HepG2 (cell line): ENCODE results near the gene C2orf49. TPM values are rescaled to one million over a fixed set of nuclear protein-coding genes. Genes with fewer than 3 reads are reported as not detected.
"Not testable (repeated sequence)": the region's sequence is repeated elsewhere in the genome, so short reads cannot be mapped to it uniquely, and the experiment has no call there.

Experiments
- ATAC-seq: fragments of 200-7000 bp; cut with Tn5 transposase; 3 replicates; pipeline ENCODE4 v1.9.1; 2020; ENCODE audit warnings: mild to moderate bottlenecking, moderate library complexity
- BruUV-seq: library from RNA; stranded (reverse); fragments of 400-500 nt; replicated peaks from 2 replicates; lab custom pipeline; 2021; lab: Mats Ljungman, UMichigan
- CTCF ChIA-PET: fragments of 300-600 bp; formaldehyde crosslinking; extraction: SDS; loops from one replicate; lab custom pipeline; 2021; ENCODE audit warnings: low total read pairs, inconsistent platforms, low intra/inter-chr PET ratio; lab: Yijun Ruan, JAX
- POLR2A ChIA-PET: fragments of 350-600 bp; sonication (Branson Sonifier 250); formaldehyde crosslinking; loops from one replicate; lab custom pipeline; 2020; ENCODE audit warnings: antibody characterized with exemption, inconsistent platforms; lab: Yijun Ruan, JAX
- DNase-seq: peaks from one replicate; pipeline ENCODE4 v3.0.0-alpha.2; 2015; ENCODE audit warnings: low spot score
- FAIRE-seq: peaks from 3 replicates; lab custom pipeline; 2011; peaks lifted over from hg19 to GRCh38; lab: Jason Lieb, UNC
- H2AFZ ChIP-seq: one replicate; pipeline ENCODE4 v1.6.1; 2011; ENCODE audit warnings: low read length, inconsistent platforms
- H3K27ac ChIP-seq: fragments of 300-600 bp; 3 replicates; pipeline ENCODE4 v1.8.0; 2011; ENCODE audit warnings: mixed run types, mild to moderate bottlenecking, mixed read lengths, low read length, inconsistent platforms; ENCODE audit not compliant: insufficient read depth; ENCODE audit errors: extremely low read length
- H3K27me3 ChIP-seq, 2 experiments: fragments of 200-600 bp in 1 of 2; 2 replicates in 1 of 2; 3 replicates in 1 of 2; pipeline versions ENCODE4 v1.6.0 to v1.8.0; 2011; ENCODE audit warnings: low read length in 2 of 2, mild to moderate bottlenecking in 2 of 2, moderate library complexity in 2 of 2, inconsistent platforms in 1 of 2; ENCODE audit not compliant: insufficient read depth in 2 of 2, control insufficient read depth in 1 of 2
- H3K36me3 ChIP-seq, 2 experiments: fragments of 200-600 bp in 1 of 2; replicated peaks in 1 of 2; 2 replicates in 1 of 2; 3 replicates in 1 of 2; pipeline versions ENCODE4 v1.5.1 to v1.8.0; 2011; ENCODE audit warnings: low read length in 2 of 2, inconsistent platforms in 1 of 2; ENCODE audit not compliant: insufficient read depth in 2 of 2, control insufficient read depth in 1 of 2
- H3K4me1 ChIP-seq: 2 replicates; pipeline ENCODE4 v1.5.1; 2012; ENCODE audit warnings: low read length, inconsistent platforms; ENCODE audit not compliant: insufficient read depth
- H3K4me2 ChIP-seq: 2 replicates; pipeline ENCODE4 v1.6.0; 2011; ENCODE audit warnings: low read depth, low read length, inconsistent platforms
- H3K4me3 ChIP-seq, 3 experiments: fragments of 200-600 bp in 1 of 3; sonication (generic), shearing (Covaris generic) in 1 of 3; replicated peaks in 1 of 3; 2 replicates each; pipeline ENCODE4 v1.5.1; 2011 to 2016; ENCODE audit warnings: low read length in 3 of 3, inconsistent platforms in 2 of 3, low read depth in 2 of 3, mild to moderate bottlenecking in 2 of 3, control low read depth in 1 of 3, mixed read lengths in 1 of 3; ENCODE audit not compliant: insufficient read depth in 1 of 3
- H3K79me2 ChIP-seq: one replicate; pipeline ENCODE4 v1.6.1; 2011; ENCODE audit warnings: low read length, inconsistent platforms; ENCODE audit not compliant: insufficient read depth
- H3K9ac ChIP-seq: 2 replicates; pipeline ENCODE4 v1.6.0; 2011; ENCODE audit warnings: mild to moderate bottlenecking, low read depth, low read length, inconsistent platforms; ENCODE audit not compliant: insufficient read depth
- H3K9me3 ChIP-seq: 2 replicates; pipeline ENCODE4 v1.5.1; 2012; ENCODE audit warnings: mild to moderate bottlenecking, low read length
- H4K20me1 ChIP-seq: 2 replicates; pipeline ENCODE4 v1.6.0; 2011; ENCODE audit warnings: inconsistent platforms, mild to moderate bottlenecking, low read length, moderate library complexity; ENCODE audit not compliant: insufficient read depth
- CBX2 ChIP-seq, 2 experiments: fragments of 200-600 bp in 1 of 2; sonication (generic); formaldehyde crosslinking in 1 of 2; IDR thresholded peaks; 2 replicates each; pipeline versions ENCODE4 v1.7.0 to v1.8.1; 2018 to 2022; ENCODE audit warnings: low read depth in 2 of 2, low read length in 1 of 2, mild to moderate bottlenecking in 1 of 2, missing genetic modification reagents in 1 of 2
- CEBPB ChIP-seq: IDR thresholded peaks from 2 replicates; pipeline ENCODE4 v1.6.1; 2011; ENCODE audit warnings: low read depth, low read length, improper control_type of control experiment, borderline replicate concordance
- HDAC2 ChIP-seq: sonication (generic); formaldehyde crosslinking; IDR thresholded peaks from 2 replicates; pipeline ENCODE4 v1.4.0; 2020; ENCODE audit warnings: missing genetic modification reagents
- MAFK ChIP-seq, 2 experiments: IDR thresholded peaks in 1 of 2; conservative IDR thresholded peaks in 1 of 2; 2 replicates each; pipeline ENCODE4 v1.6.1; 2011; ENCODE audit warnings: improper control_type of control experiment in 2 of 2, low read length in 2 of 2
- PPARG ChIP-seq: conservative IDR thresholded peaks from 2 replicates; pipeline ENCODE4 v1.6.1; 2016; ENCODE audit warnings: missing biosample characterization, missing genetic modification reagents
- RXRB ChIP-seq: IDR thresholded peaks from 2 replicates; pipeline ENCODE4 v1.6.1; 2016; ENCODE audit warnings: borderline replicate concordance, missing genetic modification reagents, missing compliant biosample characterization
- SRF ChIP-seq: IDR thresholded peaks from 2 replicates; pipeline ENCODE4 v1.6.1; 2011; ENCODE audit warnings: mild to moderate bottlenecking, low read depth, low read length, moderate library complexity
- TP53 ChIP-seq: sonication (generic); formaldehyde crosslinking; conservative IDR thresholded peaks from 2 replicates; pipeline ENCODE4 v1.4.0; 2020; ENCODE audit warnings: missing genetic modification reagents
- ZNF878 ChIP-seq: sonication (generic); formaldehyde crosslinking; IDR thresholded peaks from 2 replicates; pipeline ENCODE4 v1.8.1; 2023; ENCODE audit warnings: mild to moderate bottlenecking, missing genetic modification reagents, moderate library complexity
- WGBS: methylation state at CpG from one replicate; pipeline ENCODE4 v1.1.6; 2017; ENCODE audit warnings: low lambda C conversion rate; 5-methylcytosine and 5-hydroxymethylcytosine counted together
- in situ Hi-C: cut with HindIII; loops from 2 replicates; pipeline ENCODE4 v1.10.0; 2017; ENCODE audit warnings: low pct_unique_long_range_greater_than_20kb; ENCODE audit not compliant: extremely low pct_ligation_motif_present
- intact Hi-C: fragments of 100-400 bp; cut with micrococcal nuclease; formaldehyde crosslinking; loops from one replicate; pipeline ENCODE4 v1.10.0; 2022; ENCODE audit not compliant: unreplicated experiment
- polyA plus RNA-seq, 8 experiments: library from polyadenylated mRNA; depleted of rRNA in 3 of 8; stranded (reverse) in 7 of 8; unstranded in 1 of 8; fragments of >200 nt; fragmentation: Illumina TruSeq in 4 of 8; extraction: Trizol in 4 of 8; gene quantifications; 2 replicates each; pipeline versions ENCODE4 v1.2.1 to v1.2.3, GENCODE V29; 2011 to 2016; ENCODE audit warnings: low read depth in 4 of 8, missing spikeins in 1 of 8, mixed read lengths in 1 of 8; ENCODE audit not compliant: insufficient read depth in 1 of 8
- total RNA-seq, 5 experiments: library from RNA; depleted of rRNA; stranded (reverse); fragments of >200 nt; fragmentation: Illumina TruSeq; extraction: Trizol; gene quantifications; 2 replicates each; pipeline ENCODE4 v1.2.3, GENCODE V29; 2016; ENCODE audit warnings: low read depth in 1 of 5
- TF ChIP-seq, protein P1 (sequence below): sonication (generic); formaldehyde crosslinking; IDR thresholded peaks from 2 replicates; pipeline ENCODE4 v1.5.0; 2020; ENCODE audit warnings: mild to moderate bottlenecking, missing genetic modification reagents
- TF ChIP-seq, protein P2 (sequence below): sonication (generic); formaldehyde crosslinking; conservative IDR thresholded peaks from 2 replicates; pipeline ENCODE4 v1.5.0; 2020; ENCODE audit warnings: missing genetic modification reagents

The C2orf49 gene
- total and polyA plus RNA-seq, 2 of the 13 experiments (the other 11 are each of a cell fraction or from before 2014, with no cell fraction given): 24.7 to 28.8 TPM

DNA sequence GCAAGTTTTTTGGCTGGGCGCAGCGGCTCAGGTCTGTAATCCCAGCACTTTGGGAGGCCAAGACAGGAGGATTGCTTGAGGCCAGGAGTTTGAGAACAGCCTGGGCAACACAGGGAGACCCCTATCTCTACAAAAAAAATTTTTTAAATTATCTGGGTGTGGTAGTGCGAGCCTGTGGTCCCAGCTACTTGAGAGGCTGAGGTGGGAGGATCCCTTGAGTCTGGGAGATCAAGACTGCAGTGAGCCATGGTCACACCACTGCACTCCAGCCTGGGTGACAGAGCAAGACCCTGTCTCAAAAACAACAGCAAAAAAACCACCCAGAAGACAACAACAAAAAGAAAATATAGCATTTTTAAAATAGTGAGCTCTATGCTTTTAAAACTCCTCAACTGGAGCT is 10.1 kb upstream of the C2orf49 start:
- DNase-seq, H3K27me3 ChIP-seq, CTCF ChIA-PET, H3K9ac ChIP-seq, H3K27ac ChIP-seq, FAIRE-seq, H4K20me1 ChIP-seq, BruUV-seq, H3K4me3 ChIP-seq, H2AFZ ChIP-seq, H3K9me3 ChIP-seq, intact Hi-C loops, POLR2A ChIA-PET, ATAC-seq: not testable (repeated sequence)
- TF ChIP-seq, protein P1, sequence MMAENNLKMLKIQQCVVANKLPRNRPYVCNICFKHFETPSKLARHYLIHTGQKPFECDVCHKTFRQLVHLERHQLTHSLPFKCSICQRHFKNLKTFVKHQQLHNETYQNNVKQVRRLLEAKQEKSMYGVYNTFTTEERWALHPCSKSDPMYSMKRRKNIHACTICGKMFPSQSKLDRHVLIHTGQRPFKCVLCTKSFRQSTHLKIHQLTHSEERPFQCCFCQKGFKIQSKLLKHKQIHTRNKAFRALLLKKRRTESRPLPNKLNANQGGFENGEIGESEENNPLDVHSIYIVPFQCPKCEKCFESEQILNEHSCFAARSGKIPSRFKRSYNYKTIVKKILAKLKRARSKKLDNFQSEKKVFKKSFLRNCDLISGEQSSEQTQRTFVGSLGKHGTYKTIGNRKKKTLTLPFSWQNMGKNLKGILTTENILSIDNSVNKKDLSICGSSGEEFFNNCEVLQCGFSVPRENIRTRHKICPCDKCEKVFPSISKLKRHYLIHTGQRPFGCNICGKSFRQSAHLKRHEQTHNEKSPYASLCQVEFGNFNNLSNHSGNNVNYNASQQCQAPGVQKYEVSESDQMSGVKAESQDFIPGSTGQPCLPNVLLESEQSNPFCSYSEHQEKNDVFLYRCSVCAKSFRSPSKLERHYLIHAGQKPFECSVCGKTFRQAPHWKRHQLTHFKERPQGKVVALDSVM (CRISPR knock-in tag): 0 out of 2 replicates have a peak, but pooled peaks have one; percentile 39
- peak overlapping the region; percentile 100; the same call in 1 of the 2 replicates for H3K4me2 ChIP-seq
- in situ Hi-C loops: loop anchor here (25.0 kb wide), 1 partner anchor 860 kb away; the partner anchor contains the start of gene UXS1
- H3K4me1 ChIP-seq: peaks cover 47% of the 10 kb centered on the region
- WGBS: 93% methylated on average over 3 of the region's 3 CpGs
- peaks cover 81% of the 10 kb centered on the region for H3K79me2 ChIP-seq
- H3K36me3 ChIP-seq: peaks cover 7 to 30% of the 10 kb centered on the region in 2 experiments

DNA sequence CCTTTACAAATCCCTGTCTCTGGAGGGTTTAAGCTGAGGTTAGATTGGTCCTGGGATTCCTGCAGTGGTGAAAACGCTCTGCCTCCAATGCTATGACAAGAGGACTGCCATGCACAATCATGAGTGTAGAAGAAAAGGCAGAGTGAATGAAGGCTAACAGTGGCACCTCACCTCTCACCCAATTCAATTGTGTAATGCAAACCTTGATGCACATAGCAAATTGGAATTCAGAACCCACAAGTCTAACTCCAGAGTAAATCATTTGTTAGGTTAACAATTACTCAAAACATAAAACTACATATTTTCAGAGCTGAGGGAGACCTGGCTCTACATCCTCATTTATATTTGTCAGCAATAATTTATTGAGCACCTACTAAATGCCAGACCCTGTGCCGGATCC is 9.7 kb upstream of the C2orf49 start:
- Histone ChIP-seq H3K27ac (peak overlapping the region; percentile 81), H3K36me3 (peaks cover 7 to 28% of the 10 kb centered on the region in 2 experiments), H3K4me3 (peak overlapping the region in 1 of 3 experiments; percentile 78; a peak in 2 of 6 replicates), H4K20me1 (no peaks in the 10 kb centered on the region), H3K27me3 (no peaks in the 10 kb centered on the region; a peak in 1 of 5 replicates), H3K4me2 (peak overlapping the region; percentile 100), H3K9ac (no peak overlapping the region), H3K79me2 (peaks cover 76% of the 10 kb centered on the region), H2AFZ (no peak overlapping the region), H3K4me1 (peaks cover 47% of the 10 kb centered on the region), H3K9me3 (no peaks in the 10 kb centered on the region)
- TSS peak; percentile 44 for BruUV-seq
- ChIA-PET CTCF (no interaction called here), POLR2A (interaction anchor here (3.3 kb wide), 1 partner anchor 12 kb away, joined by 43 read pairs; the partner anchor contains the start of gene C2orf49)
- no peak for DNase-seq
- ATAC-seq: no peak
- intact Hi-C loops: loop anchor here (1.0 kb wide), 1 partner anchor 10 kb away; the partner anchor contains the start of gene C2orf49
- in situ Hi-C loops: loop anchor here (25.0 kb wide), 1 partner anchor 860 kb away; the partner anchor contains the start of gene UXS1
- no peak for FAIRE-seq
- TF ChIP-seq ZNF878 (CRISPR knock-in tag): no peak
- 0 out of 2 replicates have a peak, but pooled peaks have one; percentile 64 for TF ChIP-seq PPARG (CRISPR knock-in tag)
- TF ChIP-seq RXRB (CRISPR knock-in tag): 0 out of 2 replicates have a peak, but pooled peaks have one; percentile 22
- no peak for TF ChIP-seq HDAC2 (CRISPR knock-in tag)
- TF ChIP-seq CBX2 (IDR thresholded peaks at IDR 0.05; ENCODE audit: low read depth, low read length): no peak
- TF ChIP-seq CBX2 (CRISPR knock-in tag; IDR thresholded peaks at IDR 0.05; ENCODE audit: low read depth): no peak
- TF ChIP-seq, protein P2, sequence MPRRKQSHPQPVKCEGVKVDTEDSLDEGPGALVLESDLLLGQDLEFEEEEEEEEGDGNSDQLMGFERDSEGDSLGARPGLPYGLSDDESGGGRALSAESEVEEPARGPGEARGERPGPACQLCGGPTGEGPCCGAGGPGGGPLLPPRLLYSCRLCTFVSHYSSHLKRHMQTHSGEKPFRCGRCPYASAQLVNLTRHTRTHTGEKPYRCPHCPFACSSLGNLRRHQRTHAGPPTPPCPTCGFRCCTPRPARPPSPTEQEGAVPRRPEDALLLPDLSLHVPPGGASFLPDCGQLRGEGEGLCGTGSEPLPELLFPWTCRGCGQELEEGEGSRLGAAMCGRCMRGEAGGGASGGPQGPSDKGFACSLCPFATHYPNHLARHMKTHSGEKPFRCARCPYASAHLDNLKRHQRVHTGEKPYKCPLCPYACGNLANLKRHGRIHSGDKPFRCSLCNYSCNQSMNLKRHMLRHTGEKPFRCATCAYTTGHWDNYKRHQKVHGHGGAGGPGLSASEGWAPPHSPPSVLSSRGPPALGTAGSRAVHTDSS (CRISPR knock-in tag): no peak
- no peak for TF ChIP-seq TP53
- peak in 1 of 2 experiments; percentile 14; a peak in 1 of 4 replicates for TF ChIP-seq MAFK (conservative IDR thresholded peaks at IDR 0.05 in 1 of 2, IDR thresholded peaks at IDR 0.05 in 1 of 2; ENCODE audit: low read length in 2 of 2)
- no peak for TF ChIP-seq SRF
- TF ChIP-seq CEBPB: peak; percentile 38; the same call in 1 of the 2 replicates
- 84% methylated on average over 2 of the region's 2 CpGs for WGBS
